Mononuclear cell (primary cell): ENCODE results near the gene RAG1. TPM values are rescaled to one million over a fixed set of nuclear protein-coding genes. Genes with fewer than 3 reads are reported as not detected.
A peak's percentile ranks its signal among the peaks of the same experiment; 100 is the strongest.

Experiments used
- H3K27me3 ChIP-seq: 2 replicates; pipeline ENCODE4 v1.6.0; 2011; ENCODE audit warnings: low read length, control low read depth; ENCODE audit not compliant: insufficient read depth
- H3K4me1 ChIP-seq: 2 replicates; pipeline ENCODE4 v1.5.1; 2011; ENCODE audit warnings: mild to moderate bottlenecking, low read length, control low read depth; ENCODE audit not compliant: insufficient read depth
- H3K4me3 ChIP-seq: 2 replicates; pipeline ENCODE4 v1.5.1; 2011; ENCODE audit warnings: mild to moderate bottlenecking, low read length, moderate library complexity
- H3K9me3 ChIP-seq: 2 replicates; pipeline ENCODE4 v1.5.1; 2011; ENCODE audit warnings: low read depth, mild to moderate bottlenecking, control low read depth, low read length
- total RNA-seq: library from RNA; depleted of rRNA; stranded (reverse); fragments of >200 nt; gene quantifications from one replicate; pipeline ENCODE4 v1.2.3, GENCODE V29; 2012

Gene RAG1
- total RNA-seq, 1 donor: 0.52 TPM

DNA sequence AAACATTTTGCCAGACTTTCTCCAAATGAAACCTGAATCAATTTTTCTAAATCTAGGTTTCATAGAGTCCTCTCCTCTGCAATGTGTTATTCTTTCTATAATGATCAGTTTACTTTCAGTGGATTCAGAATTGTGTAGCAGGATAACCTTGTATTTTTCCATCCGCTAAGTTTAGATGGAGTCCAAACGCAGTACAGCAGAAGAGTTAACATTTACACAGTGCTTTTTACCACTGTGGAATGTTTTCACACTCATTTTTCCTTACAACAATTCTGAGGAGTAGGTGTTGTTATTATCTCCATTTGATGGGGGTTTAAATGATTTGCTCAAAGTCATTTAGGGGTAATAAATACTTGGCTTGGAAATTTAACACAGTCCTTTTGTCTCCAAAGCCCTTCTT, 9.6 kb downstream of the RAG1 start:
- no peaks in the 10 kb centered on the region for H3K9me3 ChIP-seq
- no peak overlapping the region for H3K4me3 ChIP-seq
- peaks cover 2% of the 10 kb centered on the region for H3K27me3 ChIP-seq
- no peaks in the 10 kb centered on the region for H3K4me1 ChIP-seq

DNA sequence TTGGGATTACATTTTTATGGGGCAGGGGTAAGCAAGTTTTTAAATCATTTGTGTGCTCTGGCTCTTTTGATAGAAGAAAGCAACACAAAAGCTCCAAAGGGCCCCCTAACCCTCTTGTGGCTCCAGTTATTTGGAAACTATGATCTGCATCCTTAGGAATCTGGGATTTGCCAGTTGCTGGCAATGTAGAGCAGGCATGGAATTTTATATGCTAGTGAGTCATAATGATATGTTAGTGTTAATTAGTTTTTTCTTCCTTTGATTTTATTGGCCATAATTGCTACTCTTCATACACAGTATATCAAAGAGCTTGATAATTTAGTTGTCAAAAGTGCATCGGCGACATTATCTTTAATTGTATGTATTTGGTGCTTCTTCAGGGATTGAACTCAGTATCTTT, 10.1 kb downstream of the RAG1 start:
- H3K4me1 ChIP-seq: no peaks in the 10 kb centered on the region

DNA sequence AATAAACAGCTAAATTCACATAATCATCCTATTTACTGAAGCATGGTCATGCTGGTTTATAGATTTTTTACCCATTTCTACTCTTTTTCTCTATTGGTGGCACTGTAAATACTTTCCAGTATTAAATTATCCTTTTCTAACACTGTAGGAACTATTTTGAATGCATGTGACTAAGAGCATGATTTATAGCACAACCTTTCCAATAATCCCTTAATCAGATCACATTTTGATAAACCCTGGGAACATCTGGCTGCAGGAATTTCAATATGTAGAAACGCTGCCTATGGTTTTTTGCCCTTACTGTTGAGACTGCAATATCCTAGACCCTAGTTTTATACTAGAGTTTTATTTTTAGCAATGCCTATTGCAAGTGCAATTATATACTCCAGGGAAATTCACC, 10.7 kb downstream of the RAG1 start:
- Histone ChIP-seq H3K9me3 (no peaks in the 10 kb centered on the region), H3K27me3 (peaks cover 2% of the 10 kb centered on the region), H3K4me1 (no peaks in the 10 kb centered on the region), H3K4me3 (no peak overlapping the region)

More for the DNA sequence above, 10.1 kb downstream of the RAG1 start:
- H3K4me3 ChIP-seq: no peak overlapping the region
- peaks cover 2% of the 10 kb centered on the region for H3K27me3 ChIP-seq
- H3K9me3 ChIP-seq: no peaks in the 10 kb centered on the region

DNA sequence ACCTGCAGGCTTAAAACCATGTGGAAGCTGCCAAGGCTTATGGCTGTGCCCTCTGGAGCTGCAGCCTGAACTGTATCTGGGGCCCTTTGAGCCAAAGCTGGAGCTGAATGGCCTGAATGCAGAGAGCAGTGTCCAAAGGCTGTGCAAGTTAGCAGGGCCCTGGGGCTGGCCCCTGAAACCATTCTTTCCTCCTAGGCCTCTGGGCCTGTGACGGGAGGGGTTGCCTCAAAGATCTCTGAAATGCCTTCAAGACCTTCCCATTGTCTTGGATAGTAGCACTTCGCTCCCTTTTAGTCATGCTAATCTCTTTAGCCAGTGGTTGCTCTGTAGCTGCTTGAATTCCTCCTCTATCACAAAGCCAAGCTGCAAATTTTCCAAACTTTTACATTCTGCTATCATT, 13.7 kb downstream of the RAG1 start:
- no peak overlapping the region for H3K4me3 ChIP-seq
- H3K9me3 ChIP-seq: no peaks in the 10 kb centered on the region
- no peaks in the 10 kb centered on the region for H3K4me1 ChIP-seq

DNA sequence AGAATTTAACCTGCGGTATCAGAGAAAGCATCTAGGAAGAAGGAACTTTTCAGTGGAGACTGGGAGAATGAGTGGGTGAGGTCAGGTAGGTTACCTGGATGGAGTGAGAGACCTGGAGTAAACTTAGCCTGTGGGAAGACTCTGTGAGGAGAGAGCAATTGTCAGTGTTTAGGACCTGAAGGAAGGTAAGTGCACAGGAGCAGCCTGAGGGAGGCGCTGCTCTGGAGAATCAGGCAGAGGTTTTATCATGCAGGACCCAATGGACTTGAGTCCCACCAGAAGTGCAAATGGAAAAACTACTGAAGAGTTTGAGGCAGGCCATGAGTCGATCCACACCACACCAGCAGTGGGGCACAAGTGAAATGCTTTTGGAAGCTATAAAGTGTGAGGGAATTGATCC, 15.9 kb downstream of the RAG1 start:
- Histone ChIP-seq H3K27me3 (no peaks in the 10 kb centered on the region), H3K4me1 (no peaks in the 10 kb centered on the region), H3K4me3 (no peak overlapping the region), H3K9me3 (no peaks in the 10 kb centered on the region)

More for the DNA sequence above, 13.7 kb downstream of the RAG1 start:
- peaks cover 2% of the 10 kb centered on the region for H3K27me3 ChIP-seq

DNA sequence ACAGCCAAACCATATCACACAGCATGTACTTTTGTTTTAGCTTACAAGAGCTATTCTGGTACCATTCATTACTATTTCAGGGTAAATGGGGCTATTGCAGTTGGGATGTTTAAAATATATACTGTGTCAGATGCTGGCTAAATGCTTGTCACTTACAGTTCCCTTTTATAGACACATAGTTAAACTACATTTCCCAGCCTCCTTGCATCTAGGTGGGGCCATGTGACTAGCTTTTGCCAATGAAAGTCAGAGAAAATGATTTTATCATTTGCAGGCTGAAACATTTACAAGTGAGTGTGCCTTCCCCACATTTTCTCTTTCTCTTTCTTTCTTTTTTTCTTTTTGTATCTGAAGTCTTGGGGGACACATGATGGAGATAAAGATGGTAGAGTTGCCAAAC, 18.7 kb downstream of the RAG1 start:
- H3K9me3 ChIP-seq: no peaks in the 10 kb centered on the region
- H3K4me3 ChIP-seq: no peak overlapping the region
- H3K27me3 ChIP-seq: peaks cover 4% of the 10 kb centered on the region
- no peaks in the 10 kb centered on the region for H3K4me1 ChIP-seq

DNA sequence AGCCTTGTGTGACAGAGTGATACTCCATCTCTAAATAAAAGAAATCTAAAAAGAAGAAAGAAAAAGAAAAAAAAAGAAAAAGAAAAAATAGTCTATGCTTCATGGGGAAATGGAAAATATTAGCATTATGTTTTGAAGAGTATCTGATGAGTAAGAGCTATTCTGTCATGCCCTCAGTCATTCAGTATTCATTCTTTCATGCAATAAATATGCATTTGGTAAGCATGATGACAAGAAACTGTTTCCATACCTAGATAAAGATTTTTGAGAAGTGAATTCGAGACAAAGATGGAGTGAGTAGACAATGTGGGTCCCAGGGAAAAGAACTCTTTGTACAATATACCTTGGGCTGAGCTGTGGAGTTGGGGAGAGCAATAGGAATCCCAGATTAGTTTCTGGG, 20.3 kb downstream of the RAG1 start:
- no peak overlapping the region for H3K4me3 ChIP-seq
- H3K9me3 ChIP-seq: no peaks in the 10 kb centered on the region
- peaks cover 8% of the 10 kb centered on the region for H3K27me3 ChIP-seq
- no peaks in the 10 kb centered on the region for H3K4me1 ChIP-seq

DNA sequence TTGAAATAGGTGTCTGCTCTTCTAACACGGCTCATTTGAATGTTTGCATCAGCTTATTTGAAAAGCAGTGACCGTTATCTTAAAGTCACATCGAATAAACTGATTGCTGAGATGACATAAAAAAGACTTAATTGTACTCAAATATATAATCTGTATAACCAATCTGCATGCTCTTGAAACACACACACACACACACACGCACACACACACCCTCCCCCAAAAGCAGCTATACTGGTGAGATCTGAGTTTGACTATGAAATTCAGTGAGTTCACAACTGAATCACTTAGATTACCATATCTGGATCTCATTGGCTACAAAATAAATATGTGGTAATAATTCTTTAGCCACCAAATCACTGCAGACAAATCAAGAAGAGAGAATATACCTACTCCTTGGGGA, 22.7 kb downstream of the RAG1 start:
- Histone ChIP-seq H3K4me1 (no peaks in the 10 kb centered on the region), H3K4me3 (no peak overlapping the region), H3K9me3 (no peaks in the 10 kb centered on the region), H3K27me3 (peaks cover 17% of the 10 kb centered on the region)

DNA sequence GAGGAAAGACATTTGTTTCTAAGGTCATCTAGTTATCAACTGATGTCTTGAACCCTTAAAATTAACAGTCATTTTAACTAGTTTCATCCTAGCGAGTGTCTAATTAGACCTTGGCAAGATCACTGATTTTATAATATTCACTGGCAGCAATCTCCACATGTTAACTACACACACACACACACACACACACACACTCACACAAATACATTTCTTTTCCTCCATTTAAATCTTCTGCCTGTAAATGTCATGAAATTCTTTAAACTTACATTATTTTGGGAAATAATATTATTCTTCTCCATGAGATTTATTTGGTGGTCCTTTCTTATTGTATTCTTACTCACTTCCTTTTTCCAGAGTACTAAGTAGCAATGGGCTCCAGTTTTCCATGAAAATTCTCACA, 23.6 kb downstream of the RAG1 start:
- H3K9me3 ChIP-seq: no peaks in the 10 kb centered on the region
- no peaks in the 10 kb centered on the region for H3K4me1 ChIP-seq
- H3K27me3 ChIP-seq: peaks cover 18% of the 10 kb centered on the region
- H3K4me3 ChIP-seq: no peak overlapping the region

DNA sequence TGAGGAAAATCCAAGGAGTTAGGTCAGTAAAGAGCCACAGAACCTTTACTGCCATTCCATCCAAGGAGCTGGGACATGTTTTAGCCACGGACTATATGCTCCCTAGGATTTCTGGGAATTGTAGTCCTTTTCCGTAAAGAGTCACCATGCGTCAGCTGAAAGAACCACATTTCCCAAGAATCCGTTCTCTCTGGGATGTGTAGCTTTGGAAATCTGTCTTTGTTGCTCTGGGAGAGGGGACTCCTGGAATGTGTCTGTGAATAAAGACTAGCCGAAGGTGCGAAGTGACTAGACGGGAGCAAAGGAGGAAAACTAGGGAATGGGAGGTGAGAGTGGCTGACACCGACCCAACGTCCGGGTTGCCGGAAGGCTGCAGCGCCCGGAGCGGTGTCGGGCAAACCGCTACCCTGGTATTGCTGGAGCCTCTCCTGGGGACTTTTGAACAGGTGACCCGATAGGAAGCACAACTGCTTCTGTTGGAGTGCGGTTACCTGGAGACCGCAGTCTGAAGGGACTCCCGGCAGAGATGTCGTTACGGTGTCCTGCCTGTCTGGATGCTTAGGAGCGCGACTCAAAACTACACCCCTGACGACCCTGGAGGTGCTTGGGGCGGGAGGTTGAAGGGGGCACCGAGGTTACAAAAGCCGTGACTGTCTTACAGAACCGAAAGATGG, 26.6 kb downstream of the RAG1 start, which contains the start of gene IFTAP:
Gene IFTAP (plus strand): TSS at position 187 of the 674 bp plus-strand sequence. CDS start 15,602 bp downstream, outside the sequence.
- Histone ChIP-seq H3K4me1 (no peaks in the 10 kb centered on the region), H3K4me3 (peak within 1 kb of the TSS; percentile 56), H3K27me3 (peaks cover 18% of the 10 kb centered on the region), H3K9me3 (no peaks in the 10 kb centered on the region)

DNA sequence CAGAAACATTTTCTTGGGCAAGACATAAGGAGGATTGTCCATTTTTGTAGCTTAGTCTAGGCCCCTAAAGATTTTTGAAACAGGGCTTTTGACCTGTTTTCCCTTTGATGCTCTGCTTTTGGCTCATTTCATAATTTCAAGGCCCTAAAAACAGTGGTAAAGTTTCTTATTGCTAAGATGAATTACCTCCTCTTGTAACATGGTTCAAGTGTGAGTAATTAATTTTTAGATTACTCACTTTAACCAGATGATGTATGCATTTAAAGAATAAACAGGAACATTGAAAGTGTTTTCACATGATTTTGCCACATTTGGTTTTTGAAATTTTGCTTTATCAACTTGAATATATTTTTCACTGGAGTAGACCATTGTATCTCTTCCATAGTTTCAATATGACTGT, 29.1 kb downstream of the RAG1 start:
- no peak overlapping the region for H3K4me3 ChIP-seq
- peaks cover 13% of the 10 kb centered on the region for H3K27me3 ChIP-seq
- H3K4me1 ChIP-seq: peaks cover 11% of the 10 kb centered on the region

DNA sequence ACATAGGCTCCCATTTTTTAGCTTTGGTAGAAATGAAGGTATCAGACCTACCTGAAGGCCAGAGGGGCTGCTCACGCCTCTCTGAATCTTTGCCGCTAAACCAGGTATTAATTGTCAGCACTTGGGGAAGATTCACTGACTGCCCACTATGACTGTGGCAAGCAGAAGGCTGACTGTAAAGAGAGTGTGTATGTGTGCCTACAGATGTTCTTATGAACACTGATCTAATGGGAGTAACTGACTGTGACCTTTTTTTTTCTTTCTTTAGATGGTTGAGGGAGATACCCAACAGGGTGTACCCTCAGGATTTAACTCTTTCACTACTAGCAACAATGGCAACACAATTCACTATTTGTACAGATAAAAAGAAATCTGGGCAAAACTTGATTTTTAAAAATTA, 30.2 kb downstream of the RAG1 start, which contains the start of gene RAG2:
Gene RAG2 (minus strand): TSS at position 186 of the 400 bp plus-strand sequence. CDS start 4,068 bp downstream, outside the sequence.
- no peaks in the 10 kb centered on the region for H3K9me3 ChIP-seq
- peaks cover 11% of the 10 kb centered on the region for H3K4me1 ChIP-seq
- no peak within 1 kb of the TSS for H3K4me3 ChIP-seq
- H3K27me3 ChIP-seq: peaks cover 10% of the 10 kb centered on the region

More for the DNA sequence above, 29.1 kb downstream of the RAG1 start:
- H3K9me3 ChIP-seq: no peaks in the 10 kb centered on the region

DNA sequence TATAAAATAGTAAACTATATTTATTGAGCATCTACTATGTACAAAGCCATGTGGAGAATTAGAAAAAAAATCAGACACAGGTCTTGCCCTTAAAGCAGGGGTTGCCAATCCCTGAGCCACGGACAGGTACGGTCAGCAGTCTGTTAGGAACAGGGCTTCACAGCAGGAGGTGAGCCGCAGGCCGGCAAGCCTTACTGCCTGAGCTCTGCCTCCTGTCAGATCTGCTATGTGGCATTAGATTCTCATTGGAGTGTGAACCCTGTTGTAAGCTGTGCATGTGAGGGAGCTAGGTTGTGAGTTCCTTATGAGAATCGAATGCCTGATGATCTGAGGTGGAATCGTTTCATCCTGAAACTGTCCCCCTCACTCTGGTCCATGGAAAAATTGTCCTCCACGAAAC, 32.4 kb downstream of the RAG1 start:
- peaks cover 4% of the 10 kb centered on the region for H3K27me3 ChIP-seq
- H3K4me1 ChIP-seq: peaks cover 11% of the 10 kb centered on the region
- no peaks in the 10 kb centered on the region for H3K9me3 ChIP-seq
- no peak overlapping the region for H3K4me3 ChIP-seq

DNA sequence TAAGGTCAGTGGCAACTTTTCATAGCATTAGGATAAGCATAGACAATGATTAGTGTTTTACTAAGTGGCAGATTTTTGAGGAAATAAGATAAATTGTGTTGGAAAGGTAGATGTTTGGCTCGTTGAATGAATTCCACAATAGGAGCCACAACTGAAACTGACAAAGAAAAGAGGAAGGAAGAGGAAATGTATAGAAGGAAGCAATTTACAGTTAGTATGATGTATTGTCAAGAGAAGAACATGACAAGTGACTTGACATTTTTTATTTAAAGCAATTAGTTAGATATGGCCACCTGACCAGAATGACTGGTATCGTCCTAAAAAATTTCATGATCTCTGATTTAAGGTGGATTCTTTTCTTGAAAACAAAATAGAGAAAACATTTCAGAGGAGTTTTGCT, 33.3 kb downstream of the RAG1 start:
- Histone ChIP-seq H3K4me1 (peaks cover 11% of the 10 kb centered on the region), H3K27me3 (no peaks in the 10 kb centered on the region), H3K9me3 (no peaks in the 10 kb centered on the region), H3K4me3 (no peak overlapping the region)

DNA sequence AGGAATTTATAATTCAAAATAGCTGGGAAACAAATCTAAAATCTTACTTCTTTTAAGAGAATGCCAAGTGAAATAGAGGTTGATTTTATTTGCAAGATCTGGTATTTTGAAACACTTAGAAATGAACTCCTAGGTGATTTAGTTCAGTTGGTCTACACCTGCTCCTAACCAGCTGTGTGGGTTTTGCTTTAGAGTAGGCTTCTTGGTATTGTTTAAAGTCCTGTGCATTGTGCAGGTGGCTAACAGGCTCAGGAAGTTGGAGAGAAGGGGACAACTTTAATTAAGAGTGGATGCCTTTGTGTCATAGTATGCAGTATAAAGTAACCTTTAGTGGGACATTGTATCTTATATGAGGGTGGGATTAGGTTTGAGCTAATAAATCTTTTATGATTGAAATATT, 34.3 kb downstream of the RAG1 start:
- Histone ChIP-seq H3K4me1 (peaks cover 11% of the 10 kb centered on the region), H3K4me3 (no peak overlapping the region), H3K9me3 (no peaks in the 10 kb centered on the region), H3K27me3 (no peaks in the 10 kb centered on the region)
